HT1080 (cell line): ENCODE data around the gene CETN1. TPM values are rescaled to one million over a fixed set of nuclear protein-coding genes. Genes with fewer than 3 reads are reported as not detected.

Experiments used
- DNase-seq: peaks from one replicate; pipeline ENCODE4 v3.0.0-alpha.2; 2015; ENCODE audit warnings: low read depth
- polyA plus RNA-seq, 2 experiments: library from polyadenylated mRNA; depleted of rRNA; stranded (reverse); fragments of >200 nt; gene quantifications; 2 replicates each; pipeline ENCODE4 v1.2.3, GENCODE V29; 2015
- total RNA-seq: library from RNA; depleted of rRNA; stranded (reverse); fragments of >200 nt; shearing (Covaris generic); gene quantifications from 2 replicates; pipeline ENCODE4 v1.2.3, GENCODE V29; 2014; rRNA removed

The CETN1 gene
- not detected in 2 replicates for total RNA-seq
- polyA plus RNA-seq (2015; cell fraction: cytosol; rRNA removed): not detected in 2 replicates
- polyA plus RNA-seq (2015; cell fraction: nucleus; rRNA removed): not detected in 2 replicates

- no peak for DNase-seq
Measured at GRCh38 chr18:580154-580553, at the start of gene CETN1. Gene CETN1 (plus strand): TSS chr18:580380. CDS start chr18:580409, 29 bp downstream.

- no peak for DNase-seq
Measured at GRCh38 chr18:532018-532417, 48.2 kb upstream of the CETN1 start.

- no peak for DNase-seq
Measured at GRCh38 chr18:532632-533031, 47.5 kb upstream of the CETN1 start.

- no peak for DNase-seq
Measured at GRCh38 chr18:533995-534601, 46.1 kb upstream of the CETN1 start.

- DNase-seq: no peak
Measured at GRCh38 chr18:543447-544078, 36.6 kb upstream of the CETN1 start.

GRCh38 chr18:549967-550366 lies 30.2 kb upstream of the CETN1 start:
- DNase-seq: no peak

- no peak for DNase-seq
Measured at GRCh38 chr18:551404-552061, 28.6 kb upstream of the CETN1 start.

- no peak for DNase-seq
Measured at GRCh38 chr18:555705-556457, 24.3 kb upstream of the CETN1 start.

- no peak for DNase-seq
Measured at GRCh38 chr18:564708-565561, 15.2 kb upstream of the CETN1 start.

GRCh38 chr18:565562-566061 lies 14.6 kb upstream of the CETN1 start:
- no peak for DNase-seq

- DNase-seq: no peak
Measured at GRCh38 chr18:567122-567521, 13.1 kb upstream of the CETN1 start.

- no peak for DNase-seq
Measured at GRCh38 chr18:568731-569130, 11.4 kb upstream of the CETN1 start.

- no peak for DNase-seq
Measured at GRCh38 chr18:570256-570655, 9.9 kb upstream of the CETN1 start.

GRCh38 chr18:570697-571096 lies 9.5 kb upstream of the CETN1 start:
- no peak for DNase-seq

- no peak for DNase-seq
Measured at GRCh38 chr18:572091-572830, 7.9 kb upstream of the CETN1 start.

- no peak for DNase-seq
Measured at GRCh38 chr18:572831-573289, 7.3 kb upstream of the CETN1 start.

- DNase-seq: no peak
Measured at GRCh38 chr18:573385-573784, 6.8 kb upstream of the CETN1 start.

GRCh38 chr18:574149-574860 lies 5.9 kb upstream of the CETN1 start:
- DNase-seq: no peak
